HG03432 (cell line): ENCODE data around the gene MRPL22.
"Not testable (repeated sequence)": the region's sequence is repeated elsewhere in the genome, so short reads cannot be mapped to it uniquely, and the experiment has no call there.

Source experiments
- ATAC-seq: cut with Tn5 transposase; IDR thresholded peaks from one replicate; pipeline ENCODE4 v1.9.1; 2021; ENCODE audit warnings: mild to moderate bottlenecking, moderate library complexity; ENCODE audit not compliant: unreplicated experiment

MRPL22 gene

DNA sequence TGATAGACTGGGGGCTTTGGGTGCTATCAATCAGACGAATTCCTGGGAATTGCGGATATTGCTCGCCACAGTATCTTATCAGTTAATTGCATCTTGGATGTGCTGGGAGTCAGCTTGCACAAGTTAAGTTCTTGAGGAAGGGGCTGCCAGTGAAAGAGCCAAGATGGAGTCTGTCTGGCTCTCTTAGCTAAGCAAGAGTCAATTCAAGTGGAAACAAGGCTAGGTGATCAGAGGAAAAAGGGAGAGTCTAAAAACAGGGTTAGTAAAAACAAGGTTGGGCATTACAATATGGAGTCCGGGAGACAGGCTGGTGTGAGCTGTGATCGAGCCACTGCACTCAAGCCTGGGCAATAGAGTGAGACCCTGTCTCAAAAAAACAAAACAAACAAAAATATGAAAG is 1.5 kb upstream of the MRPL22 start:
- ATAC-seq: not testable (repeated sequence)

- no peak for ATAC-seq
These were observed 500 bp upstream of the MRPL22 start for GRCh38 chr5:154940375-154940771.

- no peak for ATAC-seq
These were observed 2.7 kb downstream of the MRPL22 start for GRCh38 chr5:154943527-154943926.

DNA sequence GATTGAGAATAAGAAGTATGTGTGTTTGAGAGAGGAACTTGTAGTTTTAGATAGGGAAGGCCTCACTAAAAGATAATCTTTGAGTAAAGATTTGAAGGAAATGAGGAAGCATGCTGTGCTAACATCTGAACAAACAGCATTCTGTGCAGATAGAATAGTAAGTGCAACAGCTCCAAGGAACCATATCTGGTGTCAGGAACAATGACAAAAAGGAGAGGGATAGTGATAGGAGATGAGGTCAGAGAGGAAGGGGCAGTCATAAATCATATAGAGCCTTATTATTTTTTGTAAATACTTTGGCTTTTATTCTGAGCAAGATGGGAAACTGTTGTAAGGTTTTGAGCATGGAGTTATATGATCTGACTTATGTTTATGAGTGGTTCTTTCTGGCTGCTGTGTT is 3.8 kb downstream of the MRPL22 start:
- no peak for ATAC-seq

GRCh38 chr5:154945695-154946301 is 4.9 kb downstream of the MRPL22 start:
- ATAC-seq: no peak

DNA sequence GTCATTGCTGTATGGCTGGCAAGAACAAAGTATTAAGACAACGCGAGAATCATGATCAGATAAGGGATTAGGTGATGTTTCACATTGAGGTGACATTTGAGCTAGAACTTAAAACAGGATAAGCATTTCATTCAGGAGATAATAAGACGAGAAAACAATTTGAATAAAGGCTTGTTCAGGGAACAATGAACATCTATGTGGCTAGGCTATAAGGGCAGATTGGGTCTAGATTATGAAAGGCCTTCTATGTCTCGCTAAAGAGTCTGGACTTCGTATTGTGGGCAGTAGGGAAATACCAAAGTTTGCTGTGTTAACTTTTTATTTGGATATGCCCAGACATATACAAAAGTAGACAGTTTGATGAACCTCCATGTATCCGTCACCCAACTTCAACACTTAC is 6.9 kb downstream of the MRPL22 start:
- no peak for ATAC-seq

DNA sequence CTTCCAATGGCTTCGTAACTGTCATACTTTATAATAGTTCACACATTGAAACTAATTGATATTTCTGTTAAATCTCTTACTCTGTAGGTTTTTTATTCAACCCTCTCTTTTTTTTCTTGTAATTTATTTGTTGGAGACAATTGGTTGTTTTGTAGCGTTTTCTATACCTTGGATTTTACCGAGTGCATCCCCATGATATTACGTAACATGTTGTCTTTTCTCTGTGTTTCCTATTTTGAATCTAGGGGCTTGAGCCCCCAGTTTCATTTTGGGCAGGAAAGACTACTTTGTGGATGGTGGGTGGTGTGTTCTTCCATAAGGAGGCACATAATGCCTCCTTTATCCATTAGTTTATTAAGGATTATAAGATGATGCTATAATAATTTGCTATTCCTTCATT is 7.4 kb downstream of the MRPL22 start:
- no peak for ATAC-seq

DNA sequence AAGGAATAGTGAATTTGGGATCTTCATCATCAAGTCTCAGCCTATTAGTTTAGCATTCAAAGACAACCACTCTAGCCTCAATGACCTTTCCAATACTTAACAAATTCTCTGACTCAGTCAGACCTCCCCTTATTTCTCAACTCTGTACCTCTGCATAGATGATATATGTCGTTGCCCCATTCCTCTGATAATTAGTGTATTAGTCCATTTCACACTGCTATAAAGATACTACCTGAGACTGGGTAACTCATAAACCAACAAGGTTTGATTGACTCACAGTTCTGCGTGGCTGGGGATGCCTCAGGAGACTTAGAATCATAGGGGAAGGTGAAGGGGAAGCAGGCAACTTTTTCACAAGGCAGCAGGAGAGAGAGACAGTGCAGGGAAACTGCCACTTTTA is 8.9 kb downstream of the MRPL22 start:
- no peak for ATAC-seq

GRCh38 chr5:154956712-154957111 is 15.8 kb downstream of the MRPL22 start:
- no peak for ATAC-seq

- ATAC-seq: peak; percentile 97
These were observed 21.6 kb downstream of the MRPL22 start for GRCh38 chr5:154962494-154962893.

- ATAC-seq: no peak
These were observed 25.4 kb downstream of the MRPL22 start for GRCh38 chr5:154966081-154966841.

DNA sequence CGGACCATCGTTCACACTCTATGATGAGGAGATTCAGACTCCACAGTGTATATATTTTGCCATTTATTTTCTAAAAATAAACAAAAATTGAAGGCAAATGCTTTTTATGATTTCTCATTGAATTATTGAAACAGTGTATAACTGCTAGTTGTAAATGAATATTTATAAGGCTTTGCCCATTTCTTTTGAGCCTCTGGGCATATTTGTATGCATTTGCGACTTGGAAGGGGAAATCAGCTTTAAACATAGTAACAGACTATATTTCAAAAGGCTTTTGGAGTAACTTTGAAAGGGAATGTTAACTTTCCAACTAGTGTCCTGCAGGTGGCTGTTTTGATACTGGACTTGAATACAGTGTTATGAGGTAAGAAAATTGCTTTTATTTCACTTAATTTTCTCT is 26.0 kb downstream of the MRPL22 start:
- ATAC-seq: no peak

- no peak for ATAC-seq
These were observed 26.6 kb downstream of the MRPL22 start for GRCh38 chr5:154967421-154968024.

- no peak for ATAC-seq
These were observed 28.1 kb downstream of the MRPL22 start for GRCh38 chr5:154968953-154969352.

GRCh38 chr5:154970759-154971158 is 29.9 kb downstream of the MRPL22 start:
- ATAC-seq: no peak

- no peak for ATAC-seq
These were observed 30.6 kb downstream of the MRPL22 start for GRCh38 chr5:154971501-154971900.

- no peak for ATAC-seq
These were observed 31.7 kb downstream of the MRPL22 start for GRCh38 chr5:154972476-154973080.

GRCh38 chr5:154976082-154976481 is 35.2 kb downstream of the MRPL22 start:
- not testable (repeated sequence) for ATAC-seq

DNA sequence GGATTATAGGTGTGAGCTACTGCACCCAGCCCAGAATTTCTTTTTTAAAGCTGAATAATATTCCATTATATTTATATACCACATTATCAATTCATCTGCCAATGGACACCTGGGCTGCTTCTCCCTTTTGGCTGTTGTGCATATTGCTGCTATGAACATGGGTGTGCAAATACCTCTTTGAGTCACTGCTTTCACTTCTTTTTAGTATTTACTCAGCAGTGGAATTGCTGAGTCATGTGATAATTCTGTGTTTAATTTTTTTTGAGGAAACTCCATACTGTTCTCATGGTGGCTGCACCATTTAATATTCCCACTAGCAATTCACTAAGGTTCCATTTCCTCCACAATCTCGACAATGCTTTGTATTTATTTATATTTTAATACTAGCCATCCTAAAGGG is 36.5 kb downstream of the MRPL22 start:
- ATAC-seq: no peak

DNA sequence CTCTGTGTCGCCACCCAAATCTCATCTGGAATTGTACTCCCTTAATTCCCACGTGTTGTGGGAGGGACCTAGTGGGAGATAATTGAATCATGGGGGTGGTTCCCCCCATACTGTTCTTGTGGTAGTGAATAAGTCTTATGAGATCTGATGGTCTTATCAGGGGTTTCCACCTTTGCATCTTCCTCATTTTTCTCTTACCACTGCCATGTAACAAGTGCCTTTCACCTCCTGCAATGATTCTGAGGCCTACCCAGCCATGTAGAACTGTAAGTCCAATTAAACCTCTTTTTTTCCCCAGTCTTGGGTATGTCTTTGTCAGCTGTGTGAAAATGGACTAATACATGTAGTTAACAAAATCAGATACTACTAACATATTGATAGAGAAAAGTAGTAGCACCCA is 37.4 kb downstream of the MRPL22 start:
- not testable (repeated sequence) for ATAC-seq

GRCh38 chr5:154984946-154985516 is 44.2 kb downstream of the MRPL22 start:
- ATAC-seq: no peak
